Stimulated activated effector memory CD8-positive, alpha-beta T cell treated with anti-CD3 and anti-CD28 coated beads, Interleukin-12 subunit alpha, Interleukin-12 subunit beta, amount 100 ng/mL, for 72 hours (primary cell): ENCODE measurements around the gene KLK15.

Source experiments
- ATAC-seq: fragments of 150-1000 bp; cut with Tn5 transposase; 2 replicates; pipeline ENCODE4 v1.10.0; 2021
- DNase-seq, 2 donors: peaks; one replicate each; pipeline ENCODE4 v3.0.0; 2021 to 2022; ENCODE audit warnings: low spot score in 2 of 2
- H3K27ac Mint-ChIP-seq: one replicate; pipeline ENCODE4 v1.8.0; 2022; ENCODE audit warnings: mild to moderate bottlenecking, mixed read lengths
- H3K36me3 Mint-ChIP-seq: one replicate; pipeline ENCODE4 v1.8.0; 2022; ENCODE audit warnings: mild to moderate bottlenecking, mixed read lengths
- H3K4me1 Mint-ChIP-seq: one replicate; pipeline ENCODE4 v1.8.0; 2022; ENCODE audit warnings: mixed read lengths
- H3K4me3 Mint-ChIP-seq: one replicate; pipeline ENCODE4 v1.8.0; 2022; ENCODE audit warnings: mild to moderate bottlenecking, mixed read lengths
- H3K9me3 Mint-ChIP-seq: one replicate; pipeline ENCODE4 v1.8.0; 2022; ENCODE audit warnings: mixed read lengths

The KLK15 gene, protein sequence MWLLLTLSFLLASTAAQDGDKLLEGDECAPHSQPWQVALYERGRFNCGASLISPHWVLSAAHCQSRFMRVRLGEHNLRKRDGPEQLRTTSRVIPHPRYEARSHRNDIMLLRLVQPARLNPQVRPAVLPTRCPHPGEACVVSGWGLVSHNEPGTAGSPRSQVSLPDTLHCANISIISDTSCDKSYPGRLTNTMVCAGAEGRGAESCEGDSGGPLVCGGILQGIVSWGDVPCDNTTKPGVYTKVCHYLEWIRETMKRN

DNA sequence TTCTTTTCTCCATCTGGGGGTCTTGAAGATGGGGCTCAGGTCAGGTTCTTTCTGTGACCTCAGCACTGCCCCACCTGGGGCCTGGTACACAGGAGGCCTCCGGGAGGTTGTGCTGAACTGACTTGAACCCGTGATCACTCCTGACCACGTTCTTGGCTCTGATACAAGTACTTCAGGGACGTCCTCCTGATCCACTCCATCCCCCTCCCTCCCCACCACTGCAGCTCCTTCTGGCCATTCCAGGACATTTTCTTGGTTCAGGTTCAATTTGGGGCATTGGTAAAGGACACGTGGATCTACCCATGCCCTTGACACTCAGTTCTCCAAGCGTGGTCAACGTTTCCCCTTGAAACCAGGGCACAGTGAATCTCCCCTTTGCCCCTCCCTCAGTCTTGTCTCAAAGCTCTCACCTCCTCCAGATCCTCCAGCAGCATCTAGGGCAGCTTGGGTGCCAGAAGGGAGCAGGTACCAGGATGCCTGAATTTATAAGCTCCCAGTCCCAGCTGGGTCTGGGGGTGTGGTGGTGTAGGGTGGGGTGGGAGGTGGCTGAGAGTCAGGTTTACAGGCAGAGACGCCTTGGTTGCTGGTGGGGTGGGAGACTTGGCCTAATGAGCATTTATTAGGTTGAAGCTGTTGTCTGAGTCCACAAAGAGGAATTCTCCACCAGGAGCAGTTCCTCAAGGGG lies at the start of gene KLK15:
TSS of gene KLK15 (minus strand) at position 458 of the 685 bp plus-strand sequence. CDS start 2,082 bp downstream, outside the sequence.
- Mint-ChIP-seq H3K27ac (peak within 1 kb of the TSS; percentile 76), H3K4me1 (peaks cover 15% of the 10 kb centered on the region), H3K4me3 (no peak within 1 kb of the TSS), H3K9me3 (no peaks in the 10 kb centered on the region), H3K36me3 (no peaks in the 10 kb centered on the region)
- ATAC-seq (no peak), DNase-seq (no peak)

- no peak overlapping the region for H3K4me3 Mint-ChIP-seq
These were observed 48.8 kb upstream of the KLK15 start for GRCh38 chr19:50882188-50882587.

GRCh38 chr19:50880241-50880640 lies 46.9 kb upstream of the KLK15 start:
- Mint-ChIP-seq H3K4me3 (no peak overlapping the region), H3K9me3 (no peaks in the 10 kb centered on the region), H3K4me1 (no peaks in the 10 kb centered on the region), H3K27ac (no peak overlapping the region), H3K36me3 (peaks cover 5% of the 10 kb centered on the region)
- ATAC-seq: no peak
- no peak for DNase-seq

More at GRCh38 chr19:50882188-50882587, 48.8 kb upstream of the KLK15 start:
- Mint-ChIP-seq H3K36me3 (peaks cover 5% of the 10 kb centered on the region), H3K27ac (no peak overlapping the region), H3K9me3 (no peaks in the 10 kb centered on the region), H3K4me1 (no peaks in the 10 kb centered on the region)
- ATAC-seq (no peak), DNase-seq (no peak)

DNA sequence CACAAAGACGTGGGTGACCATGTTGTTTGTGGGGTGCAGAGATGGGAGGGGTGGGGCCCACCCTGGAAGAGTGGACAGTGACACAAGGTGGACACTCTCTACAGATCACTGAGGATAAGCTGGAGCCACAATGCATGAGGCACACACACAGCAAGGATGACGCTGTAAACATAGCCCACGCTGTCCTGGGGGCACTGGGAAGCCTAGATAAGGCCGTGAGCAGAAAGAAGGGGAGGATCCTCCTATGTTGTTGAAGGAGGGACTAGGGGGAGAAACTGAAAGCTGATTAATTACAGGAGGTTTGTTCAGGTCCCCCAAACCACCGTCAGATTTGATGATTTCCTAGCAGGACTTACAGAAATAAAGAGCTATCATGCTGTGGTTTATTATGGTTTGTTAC lies 45.5 kb upstream of the KLK15 start:
- H3K4me3 Mint-ChIP-seq: no peak overlapping the region
- H3K36me3 Mint-ChIP-seq: peaks cover 3% of the 10 kb centered on the region
- ATAC-seq (no peak), DNase-seq (no peak)
- no peaks in the 10 kb centered on the region for H3K9me3 Mint-ChIP-seq
- H3K27ac Mint-ChIP-seq: no peak overlapping the region
- H3K4me1 Mint-ChIP-seq: no peaks in the 10 kb centered on the region

DNA sequence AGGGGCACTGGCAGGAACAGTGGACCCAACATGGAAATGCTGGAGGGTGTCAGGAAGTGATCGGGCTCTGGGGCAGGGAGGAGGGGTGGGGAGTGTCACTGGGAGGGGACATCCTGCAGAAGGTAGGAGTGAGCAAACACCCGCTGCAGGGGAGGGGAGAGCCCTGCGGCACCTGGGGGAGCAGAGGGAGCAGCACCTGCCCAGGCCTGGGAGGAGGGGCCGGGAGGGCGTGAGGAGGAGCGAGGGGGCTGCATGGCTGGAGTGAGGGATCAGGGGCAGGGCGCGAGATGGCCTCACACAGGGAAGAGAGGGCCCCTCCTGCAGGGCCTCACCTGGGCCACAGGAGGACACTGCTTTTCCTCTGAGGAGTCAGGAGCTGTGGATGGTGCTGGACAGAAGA lies 44.0 kb upstream of the KLK15 start:
- Mint-ChIP-seq H3K27ac (no peak overlapping the region), H3K4me1 (no peaks in the 10 kb centered on the region), H3K36me3 (no peaks in the 10 kb centered on the region), H3K9me3 (no peaks in the 10 kb centered on the region), H3K4me3 (no peak overlapping the region)
- no peak for DNase-seq
- ATAC-seq: no peak

DNA sequence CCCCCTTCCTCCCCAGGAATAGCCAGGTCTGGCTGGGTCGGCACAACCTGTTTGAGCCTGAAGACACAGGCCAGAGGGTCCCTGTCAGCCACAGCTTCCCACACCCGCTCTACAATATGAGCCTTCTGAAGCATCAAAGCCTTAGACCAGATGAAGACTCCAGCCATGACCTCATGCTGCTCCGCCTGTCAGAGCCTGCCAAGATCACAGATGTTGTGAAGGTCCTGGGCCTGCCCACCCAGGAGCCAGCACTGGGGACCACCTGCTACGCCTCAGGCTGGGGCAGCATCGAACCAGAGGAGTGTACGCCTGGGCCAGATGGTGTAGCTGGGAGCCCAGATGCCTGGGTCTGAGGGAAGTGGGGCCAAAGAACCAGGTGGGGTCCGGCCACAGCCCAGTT lies 43.1 kb upstream of the KLK15 start:
- Mint-ChIP-seq H3K4me3 (no peak overlapping the region), H3K27ac (no peak overlapping the region), H3K36me3 (no peaks in the 10 kb centered on the region), H3K4me1 (no peaks in the 10 kb centered on the region), H3K9me3 (no peaks in the 10 kb centered on the region)
- ATAC-seq (no peak), DNase-seq (no peak)

DNA sequence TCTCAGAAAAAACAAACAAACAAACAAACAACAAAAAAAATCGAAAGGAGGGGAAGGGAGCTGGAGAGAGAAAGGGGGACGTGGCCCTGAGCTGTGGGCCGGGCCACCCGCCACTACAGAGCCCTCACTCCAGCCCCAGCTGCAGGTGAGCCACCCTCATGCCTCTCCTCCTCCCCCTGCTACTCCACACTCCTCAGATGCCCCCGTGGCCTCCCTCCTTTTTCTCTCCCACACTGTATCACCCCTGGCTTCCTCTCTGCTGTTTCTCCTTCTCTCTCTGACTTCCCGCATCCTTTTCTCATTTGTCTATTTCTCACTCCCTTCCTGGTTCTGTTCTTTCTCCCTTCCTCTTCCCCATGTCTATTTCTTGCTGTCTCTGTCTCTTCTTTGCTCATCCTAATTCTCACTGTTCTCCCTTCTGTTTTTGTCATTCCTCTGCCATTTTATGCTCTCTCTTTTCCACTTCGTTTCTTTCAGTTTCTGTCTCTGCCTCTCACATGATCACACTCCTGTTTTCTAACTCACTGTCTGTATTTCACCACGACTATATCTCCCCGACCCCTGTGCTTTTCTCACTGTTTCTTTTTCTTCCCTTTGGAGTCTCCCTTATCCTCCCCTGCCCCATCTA lies 42.5 kb upstream of the KLK15 start:
- H3K27ac Mint-ChIP-seq: no peak overlapping the region
- no peak for DNase-seq
- no peak overlapping the region for H3K4me3 Mint-ChIP-seq

DNA sequence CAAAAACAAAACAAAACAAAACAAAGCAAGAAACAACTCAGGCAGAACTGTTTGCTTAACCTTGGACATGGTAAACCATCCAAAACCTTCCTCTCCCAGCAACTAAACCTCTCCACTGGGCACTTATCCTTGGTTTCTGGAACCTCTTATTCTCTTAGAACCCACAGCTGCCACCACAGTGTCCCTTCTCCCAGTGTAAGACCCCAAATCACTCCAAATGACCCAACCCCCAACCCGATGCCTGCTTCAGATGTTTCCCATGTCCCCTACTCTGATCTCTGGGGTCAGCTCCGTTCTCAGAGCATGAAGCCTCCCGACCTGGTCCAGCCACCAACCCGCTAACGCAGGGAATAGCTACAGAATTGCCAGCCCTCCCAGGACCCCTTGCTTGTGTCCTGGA lies 40.8 kb upstream of the KLK15 start:
- no peaks in the 10 kb centered on the region for H3K4me1 Mint-ChIP-seq
- no peaks in the 10 kb centered on the region for H3K36me3 Mint-ChIP-seq
- no peak for DNase-seq
- no peak overlapping the region for H3K27ac Mint-ChIP-seq
- H3K9me3 Mint-ChIP-seq: no peaks in the 10 kb centered on the region
- H3K4me3 Mint-ChIP-seq: no peak overlapping the region
- no peak for ATAC-seq

More for the DNA sequence above, 42.5 kb upstream of the KLK15 start:
- no peak for ATAC-seq
- Mint-ChIP-seq H3K4me1 (no peaks in the 10 kb centered on the region), H3K9me3 (no peaks in the 10 kb centered on the region), H3K36me3 (no peaks in the 10 kb centered on the region)

GRCh38 chr19:50873056-50873455 lies 39.7 kb upstream of the KLK15 start, which contains the start of gene KLK2:
KLK2 (plus strand) TSS chr19:50873439; CDS start chr19:50873474, 35 bp downstream.
- no peak within 1 kb of the TSS for H3K27ac Mint-ChIP-seq
- no peak within 1 kb of the TSS for H3K4me3 Mint-ChIP-seq
- ATAC-seq (no peak), DNase-seq (no peak)
- no peaks in the 10 kb centered on the region for H3K9me3 Mint-ChIP-seq
- H3K36me3 Mint-ChIP-seq: no peaks in the 10 kb centered on the region
- no peaks in the 10 kb centered on the region for H3K4me1 Mint-ChIP-seq

DNA sequence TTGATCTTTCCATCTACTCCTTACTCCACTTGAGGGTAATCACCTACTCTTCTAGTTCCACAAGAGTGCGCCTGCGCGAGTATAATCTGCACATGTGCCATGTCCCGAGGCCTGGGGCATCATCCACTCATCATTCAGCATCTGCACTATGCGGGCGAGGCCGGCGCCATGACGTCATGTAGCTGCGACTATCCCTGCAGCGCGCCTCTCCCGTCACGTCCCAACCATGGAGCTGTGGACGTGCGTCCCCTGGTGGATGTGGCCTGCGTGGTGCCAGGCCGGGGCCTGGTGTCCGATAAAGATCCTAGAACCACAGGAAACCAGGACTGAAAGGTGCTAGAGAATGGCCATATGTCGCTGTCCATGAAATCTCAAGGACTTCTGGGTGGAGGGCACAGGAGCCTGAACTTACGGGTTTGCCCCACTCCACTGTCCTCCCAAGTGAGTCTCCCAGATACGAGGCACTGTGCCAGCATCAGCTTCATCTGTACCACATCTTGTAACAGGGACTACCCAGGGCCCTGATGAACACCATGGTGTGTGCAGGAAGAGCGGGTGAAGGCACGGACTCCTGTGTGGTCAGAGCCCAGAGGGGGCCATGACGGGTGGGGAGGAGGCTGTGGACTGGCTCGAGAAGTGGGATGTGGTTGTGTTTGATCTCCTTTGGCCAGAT lies 37.2 kb upstream of the KLK15 start:
- Mint-ChIP-seq H3K9me3 (no peaks in the 10 kb centered on the region), H3K36me3 (no peaks in the 10 kb centered on the region), H3K4me1 (no peaks in the 10 kb centered on the region), H3K27ac (no peak overlapping the region), H3K4me3 (no peak overlapping the region)
- DNase-seq: peak in 1 of 2 donors; percentile 53
- peak; percentile 31 for ATAC-seq

GRCh38 chr19:50869479-50869878 lies 36.1 kb upstream of the KLK15 start:
- ATAC-seq (no peak), DNase-seq (no peak)
- no peaks in the 10 kb centered on the region for H3K9me3 Mint-ChIP-seq
- no peaks in the 10 kb centered on the region for H3K4me1 Mint-ChIP-seq
- H3K27ac Mint-ChIP-seq: no peak overlapping the region
- H3K36me3 Mint-ChIP-seq: no peaks in the 10 kb centered on the region
- no peak overlapping the region for H3K4me3 Mint-ChIP-seq

DNA sequence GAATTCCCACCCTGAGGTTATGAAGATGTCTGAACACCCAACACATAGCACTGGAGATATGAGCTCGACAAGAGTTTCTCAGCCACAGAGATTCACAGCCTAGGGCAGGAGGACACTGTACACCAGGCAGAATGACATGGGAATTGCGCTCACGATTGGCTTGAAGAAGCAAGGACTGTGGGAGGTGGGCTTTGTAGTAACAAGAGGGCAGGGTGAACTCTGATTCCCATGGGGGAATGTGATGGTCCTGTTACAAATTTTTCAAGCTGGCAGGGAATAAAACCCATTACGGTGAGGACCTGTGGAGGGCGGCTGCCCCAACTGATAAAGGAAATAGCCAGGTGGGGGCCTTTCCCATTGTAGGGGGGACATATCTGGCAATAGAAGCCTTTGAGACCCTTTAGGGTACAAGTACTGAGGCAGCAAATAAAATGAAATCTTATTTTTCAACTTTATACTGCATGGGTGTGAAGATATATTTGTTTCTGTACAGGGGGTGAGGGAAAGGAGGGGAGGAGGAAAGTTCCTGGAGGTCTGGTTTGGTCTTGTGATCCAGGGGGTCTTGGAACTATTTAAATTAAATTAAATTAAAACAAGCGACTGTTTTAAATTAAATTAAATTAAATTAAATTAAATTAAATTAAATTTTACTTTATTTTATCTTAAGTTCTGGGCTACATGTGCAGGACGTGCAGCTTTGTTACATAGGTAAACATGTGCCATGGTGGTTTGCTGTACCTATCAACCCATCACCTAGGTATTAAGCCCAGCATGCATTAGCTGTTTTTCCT lies 28.3 kb upstream of the KLK15 start:
- peaks cover 3% of the 10 kb centered on the region for H3K9me3 Mint-ChIP-seq
- no peak for ATAC-seq
- no peaks in the 10 kb centered on the region for H3K36me3 Mint-ChIP-seq
- no peaks in the 10 kb centered on the region for H3K4me1 Mint-ChIP-seq
- DNase-seq: no peak
- no peak overlapping the region for H3K27ac Mint-ChIP-seq
- H3K4me3 Mint-ChIP-seq: no peak overlapping the region

DNA sequence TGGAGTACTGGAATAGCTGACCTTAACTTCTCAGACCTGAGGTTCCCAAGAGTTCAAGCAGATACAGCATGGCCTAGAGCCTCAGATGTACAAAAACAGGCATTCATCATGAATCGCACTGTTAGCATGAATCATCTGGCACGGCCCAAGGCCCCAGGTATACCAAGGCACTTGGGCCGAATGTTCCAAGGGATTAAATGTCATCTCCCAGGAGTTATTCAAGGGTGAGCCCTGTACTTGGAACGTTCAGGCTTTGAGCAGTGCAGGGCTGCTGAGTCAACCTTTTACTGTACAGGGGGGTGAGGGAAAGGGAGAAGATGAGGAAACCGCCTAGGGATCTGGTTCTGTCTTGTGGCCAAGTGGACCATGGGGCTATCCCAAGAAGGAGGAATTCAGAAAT lies 27.6 kb upstream of the KLK15 start:
- ATAC-seq: no peak
- H3K9me3 Mint-ChIP-seq: peaks cover 3% of the 10 kb centered on the region

GRCh38 chr19:50859849-50860248 lies 26.5 kb upstream of the KLK15 start:
- H3K4me1 Mint-ChIP-seq: no peaks in the 10 kb centered on the region

More for the DNA sequence above, 27.6 kb upstream of the KLK15 start:
- H3K27ac Mint-ChIP-seq: no peak overlapping the region
- H3K36me3 Mint-ChIP-seq: no peaks in the 10 kb centered on the region
- H3K4me1 Mint-ChIP-seq: no peaks in the 10 kb centered on the region
- no peak for DNase-seq
- H3K4me3 Mint-ChIP-seq: no peak overlapping the region

GRCh38 chr19:50858886-50859285 lies 25.5 kb upstream of the KLK15 start:
- H3K36me3 Mint-ChIP-seq: no peaks in the 10 kb centered on the region
- no peak for ATAC-seq
- no peaks in the 10 kb centered on the region for H3K4me1 Mint-ChIP-seq
- peaks cover 3% of the 10 kb centered on the region for H3K9me3 Mint-ChIP-seq
- no peak overlapping the region for H3K4me3 Mint-ChIP-seq
- no peak overlapping the region for H3K27ac Mint-ChIP-seq
- DNase-seq: no peak

More at GRCh38 chr19:50859849-50860248, 26.5 kb upstream of the KLK15 start:
- DNase-seq (no peak), ATAC-seq (no peak)
- peaks cover 3% of the 10 kb centered on the region for H3K9me3 Mint-ChIP-seq
- no peak overlapping the region for H3K4me3 Mint-ChIP-seq
- no peak overlapping the region for H3K27ac Mint-ChIP-seq
- no peaks in the 10 kb centered on the region for H3K36me3 Mint-ChIP-seq
